GM21576 (cell line): ENCODE measurements around the gene NCAPG2.

ENCODE experiments used
- ATAC-seq: cut with Tn5 transposase; IDR thresholded peaks from one replicate; pipeline ENCODE4 v1.9.1; 2021; ENCODE audit warnings: mild to moderate bottlenecking, moderate library complexity; ENCODE audit not compliant: unreplicated experiment

The NCAPG2 gene

DNA sequence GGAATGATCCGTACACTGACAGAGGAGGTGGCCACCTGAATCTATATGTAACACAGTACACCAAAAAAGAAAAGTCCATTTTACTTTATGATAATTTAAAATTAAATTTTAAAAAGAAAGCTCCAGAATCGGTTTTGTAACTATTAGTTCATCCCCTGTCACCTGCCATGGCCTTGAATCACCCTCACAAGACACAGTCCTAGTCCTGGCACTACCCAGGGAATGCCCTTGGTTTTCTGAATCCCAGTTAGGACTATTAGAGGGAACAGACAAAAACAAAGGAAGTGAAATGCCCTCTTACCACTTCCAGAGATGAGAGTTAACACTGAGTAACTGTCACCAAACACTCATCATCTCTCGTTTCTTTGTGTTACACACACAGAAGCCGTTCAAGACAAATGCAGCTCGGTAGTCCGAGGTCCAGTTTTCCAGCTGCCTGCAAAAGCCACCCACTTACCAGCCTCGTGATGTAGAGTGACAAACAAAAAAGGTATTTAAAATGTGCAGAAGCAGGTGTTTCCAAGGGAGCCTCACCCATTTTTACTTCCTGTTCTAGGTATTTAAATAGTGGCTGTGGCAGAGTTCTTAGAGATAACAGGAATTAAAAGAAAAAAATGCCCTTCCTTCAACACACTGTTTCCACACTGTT, 123.0 kb downstream of the NCAPG2 start:
- no peak for ATAC-seq
